ENCODE results near the gene ZXDC. TPM values are rescaled to one million over a fixed set of nuclear protein-coding genes. Genes with fewer than 3 reads are reported as not detected.

Gene ZXDC
- total RNA-seq, 1 donor from 2014 or later, result 17.3 TPM

GRCh38 chr3:126436826-126437717 is 38.6 kb downstream of the ZXDC start:
- DNase-seq (ENCODE audit: low read depth in 2 of 2), result no peak

- DNase-seq (ENCODE audit: low read depth in 2 of 2), result no peak
Observed at GRCh38 chr3:126435456-126436315, 40.0 kb downstream of the ZXDC start.

- no peak for DNase-seq (ENCODE audit: low read depth in 2 of 2)
Observed at GRCh38 chr3:126434931-126435411, 40.7 kb downstream of the ZXDC start.

DNA sequence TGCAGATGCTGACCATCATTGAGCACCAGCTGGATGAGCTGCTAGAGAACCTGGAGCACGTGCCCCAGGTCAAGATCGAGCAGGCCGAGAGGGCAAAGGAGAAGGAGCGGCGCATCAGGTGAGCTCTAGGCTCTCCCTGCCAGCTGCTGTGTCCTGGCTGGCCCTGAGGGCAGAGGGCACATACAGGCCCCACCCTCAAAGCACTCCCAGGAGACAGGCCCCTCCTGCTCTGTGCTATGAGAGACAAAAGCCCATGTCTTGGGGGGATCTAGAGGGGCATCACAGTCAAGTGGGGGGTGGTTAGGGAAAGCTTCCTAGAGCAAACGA is 41.5 kb downstream of the ZXDC start:
- DNase-seq (ENCODE audit: low read depth in 2 of 2), result no peak

DNA sequence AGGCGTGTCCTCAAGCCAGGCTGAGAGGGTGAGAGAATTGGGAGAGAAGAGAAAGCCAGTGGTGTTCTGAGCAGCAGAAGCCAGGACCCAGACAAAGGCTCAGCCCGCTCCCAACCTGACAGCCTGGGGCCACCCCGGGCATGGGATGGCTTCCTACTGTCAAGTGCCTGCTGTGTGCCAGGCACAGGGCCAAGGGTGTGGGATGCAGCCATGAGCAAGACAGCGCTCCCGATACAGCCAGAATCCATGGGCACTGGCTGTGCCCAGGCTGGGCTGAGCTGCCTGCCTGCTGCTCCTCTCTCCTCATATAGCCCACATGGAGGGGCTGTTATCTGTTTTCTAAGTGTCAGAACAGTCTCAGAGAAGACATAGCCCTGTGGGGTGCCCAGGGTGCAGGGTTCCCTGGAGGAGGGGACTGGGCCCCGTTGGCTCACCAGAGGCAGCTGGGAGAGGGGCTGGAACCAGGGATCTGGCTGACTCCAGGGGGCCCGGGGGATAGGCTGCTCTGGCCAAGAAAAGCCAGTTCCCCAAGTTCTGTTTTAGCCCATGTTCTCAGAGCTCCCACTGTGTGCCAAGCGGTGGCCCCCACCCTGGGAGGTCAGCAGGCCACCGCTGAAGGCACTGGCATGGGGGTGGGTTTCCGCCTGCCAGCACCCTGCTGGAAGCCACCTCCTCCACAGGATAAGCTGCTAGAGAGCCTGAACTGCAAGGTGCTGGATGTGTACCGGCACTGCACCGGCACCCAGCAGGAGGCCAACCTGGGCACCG is 42.0 kb downstream of the ZXDC start:
- DNase-seq (ENCODE audit: low read depth in 2 of 2), result no peak

DNA sequence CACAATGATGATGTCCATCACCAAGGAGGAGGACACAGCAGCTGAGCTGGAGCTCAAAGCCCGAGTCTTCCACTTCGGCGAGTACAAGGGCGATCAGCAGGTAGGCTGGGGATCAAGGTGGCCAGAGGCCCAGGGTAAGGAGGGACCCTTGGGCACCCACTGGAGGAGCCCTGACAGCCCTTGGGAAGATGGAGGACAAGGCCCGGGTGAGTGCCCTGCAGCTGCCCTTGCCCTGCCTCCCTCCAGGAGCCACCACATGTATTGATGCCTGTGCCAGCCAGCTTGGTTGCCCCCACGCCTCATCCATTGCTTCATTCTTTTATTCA is 42.6 kb downstream of the ZXDC start:
- no peak for DNase-seq (ENCODE audit: low read depth in 2 of 2)

DNA sequence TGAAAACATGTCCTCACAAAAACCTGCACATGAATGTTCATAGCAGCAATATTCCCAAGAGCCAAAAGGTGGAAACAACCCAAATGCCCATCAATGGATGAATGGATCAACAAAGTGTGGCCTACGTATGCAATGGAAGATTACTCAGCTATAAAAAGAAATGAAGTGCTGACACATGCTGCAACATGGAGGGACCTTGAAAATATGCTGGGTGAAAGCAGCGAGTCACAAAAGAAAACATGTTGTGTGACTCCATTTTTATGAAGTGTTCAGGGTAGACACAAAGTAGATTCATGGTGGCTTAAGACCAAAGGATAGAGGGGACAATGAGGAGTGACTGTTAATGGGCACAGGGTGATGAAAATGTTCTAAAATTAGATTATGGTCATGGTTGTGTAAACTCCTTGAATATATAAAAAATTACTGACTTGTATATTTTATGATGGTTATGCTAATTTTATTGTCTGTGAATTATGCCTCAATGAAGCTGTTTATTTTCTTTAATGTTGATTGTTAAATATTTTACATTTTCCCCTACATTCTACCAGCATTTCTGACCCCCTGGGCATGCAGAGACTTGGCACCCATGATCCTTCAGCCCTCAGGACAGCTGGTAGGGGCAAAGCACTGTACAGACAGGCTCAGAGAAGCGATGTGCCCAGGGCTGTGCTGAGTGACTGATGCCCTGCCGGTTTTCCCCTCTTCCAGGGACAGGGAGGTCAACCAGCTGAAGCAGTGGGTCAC is 43.2 kb downstream of the ZXDC start:
- no peak for DNase-seq (ENCODE audit: low read depth in 2 of 2)

- DNase-seq (ENCODE audit: low read depth in 2 of 2), result no peak
Observed at GRCh38 chr3:126431103-126431534, 44.6 kb downstream of the ZXDC start.

DNA sequence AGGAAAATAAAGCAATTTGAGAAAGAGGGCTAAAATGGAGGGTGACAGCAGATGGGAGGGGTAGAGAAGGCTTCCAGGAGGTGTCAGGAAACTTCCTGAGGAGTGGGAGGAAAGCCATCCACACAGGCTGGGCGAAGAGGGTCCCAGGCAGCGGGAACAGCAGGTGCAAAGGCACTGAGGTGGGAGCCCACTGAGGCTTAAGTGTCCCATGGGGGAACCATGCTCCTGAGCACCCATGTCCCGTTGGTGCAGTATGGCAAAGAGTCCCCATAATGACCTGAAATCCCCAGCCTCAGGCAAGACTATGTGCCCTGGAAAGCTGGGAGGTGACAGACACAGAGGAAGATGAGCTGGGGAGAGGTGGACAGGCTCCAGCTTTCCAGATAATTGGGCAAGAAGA is 50.9 kb downstream of the ZXDC start:
- no peak for DNase-seq (ENCODE audit: low read depth in 2 of 2)

DNA sequence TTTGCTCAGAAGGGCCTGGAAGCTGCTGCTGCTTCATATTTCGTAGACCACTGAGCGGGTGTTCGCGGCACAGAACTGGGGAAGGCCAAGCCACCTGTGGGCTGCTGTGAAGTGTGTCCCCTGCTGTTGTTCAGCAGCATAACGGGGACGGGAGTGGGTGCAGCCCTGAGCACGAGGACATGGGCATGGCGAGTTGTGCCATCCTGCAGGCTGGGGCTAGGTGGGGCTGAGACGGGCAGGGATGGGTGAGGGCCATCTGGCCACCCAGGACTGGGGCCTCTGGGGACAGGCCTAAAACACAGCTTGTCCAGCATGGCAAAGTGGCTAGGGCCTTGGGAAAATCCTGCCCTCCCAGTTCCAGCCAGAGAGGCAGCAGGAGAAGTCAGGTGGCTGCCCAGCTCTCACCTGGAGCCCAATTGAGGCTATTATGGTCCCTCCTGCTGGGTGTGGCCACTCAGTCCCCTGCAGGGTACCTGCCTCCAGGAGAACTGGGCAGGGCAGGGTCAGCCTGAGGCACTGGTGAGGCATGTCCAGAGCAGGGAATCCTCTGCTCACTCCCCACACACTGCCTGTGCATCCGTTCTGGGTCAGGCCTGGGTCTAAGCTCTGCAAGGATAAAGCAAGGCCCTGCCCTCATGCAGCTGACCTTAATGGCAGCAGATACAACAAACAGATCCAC is 51.5 kb downstream of the ZXDC start:
- no peak for DNase-seq (ENCODE audit: low read depth in 2 of 2)

GRCh38 chr3:126423191-126424038 is 52.3 kb downstream of the ZXDC start:
- DNase-seq (ENCODE audit: low read depth in 2 of 2), result no peak

DNA sequence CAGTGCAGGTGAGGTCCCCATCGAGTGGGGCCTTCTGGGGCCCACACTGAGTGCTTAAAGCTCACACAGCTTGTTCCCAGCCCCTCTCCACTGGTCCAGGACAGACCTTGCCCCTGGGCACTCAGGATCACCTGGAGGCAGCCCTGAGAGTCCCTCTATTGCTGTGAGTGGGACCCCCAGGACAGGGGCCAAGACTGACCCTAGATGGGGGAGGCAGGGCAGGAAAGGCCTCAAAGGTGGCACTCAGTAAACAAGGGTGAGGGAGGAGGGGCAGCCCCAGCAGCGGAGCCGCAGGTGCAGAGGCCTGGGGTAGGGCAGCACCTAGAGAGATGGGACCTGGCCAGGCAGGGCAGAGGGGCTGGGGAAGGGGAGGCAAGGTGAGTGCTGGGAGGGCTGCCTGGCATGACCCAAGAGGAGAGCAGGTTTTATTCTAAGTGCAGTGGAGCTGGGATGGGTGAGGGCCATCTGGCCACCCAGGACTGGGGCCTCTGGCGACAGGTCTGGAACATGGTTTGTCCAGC is 53.1 kb downstream of the ZXDC start:
- no peak for DNase-seq (ENCODE audit: low read depth in 2 of 2)

DNA sequence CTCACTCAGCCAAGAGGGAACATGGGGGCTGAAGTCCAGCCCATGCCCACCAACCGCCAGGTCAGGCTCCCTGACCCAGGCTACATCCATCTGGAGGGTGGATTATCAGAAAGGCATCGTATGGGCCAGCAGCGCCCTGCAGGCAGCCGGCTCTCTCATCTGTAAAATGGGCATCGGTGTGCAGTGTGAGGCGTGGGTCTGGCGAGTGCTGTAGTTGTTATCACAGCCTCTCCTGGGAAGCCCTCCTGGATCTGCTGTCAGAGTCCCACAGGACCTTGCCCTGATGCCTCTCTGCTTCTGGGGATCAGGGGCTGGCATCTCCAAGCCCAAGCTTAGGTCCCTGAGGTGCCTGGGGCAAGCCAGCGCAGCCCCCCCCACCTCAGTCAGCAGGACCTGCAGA is 53.6 kb downstream of the ZXDC start:
- DNase-seq (ENCODE audit: low read depth in 2 of 2), result no peak

DNA sequence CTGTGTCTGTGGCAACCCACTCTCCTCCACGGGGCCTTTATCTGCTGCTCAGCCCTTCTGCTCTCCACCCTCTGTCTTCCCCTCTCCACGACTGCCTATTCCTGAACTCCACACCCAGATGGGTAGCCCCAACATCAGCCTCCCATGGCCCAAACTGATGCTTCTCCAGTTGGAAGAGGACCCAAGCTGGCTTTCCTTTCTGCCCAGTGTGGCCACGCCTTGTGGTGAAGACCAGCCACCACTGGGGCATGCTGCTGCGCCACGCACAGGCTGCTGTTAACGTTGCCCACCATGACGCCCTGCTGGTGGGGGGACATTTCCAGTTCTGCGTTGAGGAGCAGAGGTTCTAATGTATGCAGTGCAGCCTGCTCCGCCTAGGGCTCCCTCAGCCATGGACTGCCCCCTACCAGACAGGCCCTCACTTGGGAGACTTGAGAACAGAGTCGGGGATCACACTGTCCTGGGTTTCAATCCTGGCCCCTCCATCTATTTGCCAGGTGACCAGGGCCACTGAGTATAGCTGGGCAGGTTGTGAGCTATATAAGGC is 54.0 kb downstream of the ZXDC start:
- DNase-seq (ENCODE audit: low read depth in 2 of 2), result no peak

DNA sequence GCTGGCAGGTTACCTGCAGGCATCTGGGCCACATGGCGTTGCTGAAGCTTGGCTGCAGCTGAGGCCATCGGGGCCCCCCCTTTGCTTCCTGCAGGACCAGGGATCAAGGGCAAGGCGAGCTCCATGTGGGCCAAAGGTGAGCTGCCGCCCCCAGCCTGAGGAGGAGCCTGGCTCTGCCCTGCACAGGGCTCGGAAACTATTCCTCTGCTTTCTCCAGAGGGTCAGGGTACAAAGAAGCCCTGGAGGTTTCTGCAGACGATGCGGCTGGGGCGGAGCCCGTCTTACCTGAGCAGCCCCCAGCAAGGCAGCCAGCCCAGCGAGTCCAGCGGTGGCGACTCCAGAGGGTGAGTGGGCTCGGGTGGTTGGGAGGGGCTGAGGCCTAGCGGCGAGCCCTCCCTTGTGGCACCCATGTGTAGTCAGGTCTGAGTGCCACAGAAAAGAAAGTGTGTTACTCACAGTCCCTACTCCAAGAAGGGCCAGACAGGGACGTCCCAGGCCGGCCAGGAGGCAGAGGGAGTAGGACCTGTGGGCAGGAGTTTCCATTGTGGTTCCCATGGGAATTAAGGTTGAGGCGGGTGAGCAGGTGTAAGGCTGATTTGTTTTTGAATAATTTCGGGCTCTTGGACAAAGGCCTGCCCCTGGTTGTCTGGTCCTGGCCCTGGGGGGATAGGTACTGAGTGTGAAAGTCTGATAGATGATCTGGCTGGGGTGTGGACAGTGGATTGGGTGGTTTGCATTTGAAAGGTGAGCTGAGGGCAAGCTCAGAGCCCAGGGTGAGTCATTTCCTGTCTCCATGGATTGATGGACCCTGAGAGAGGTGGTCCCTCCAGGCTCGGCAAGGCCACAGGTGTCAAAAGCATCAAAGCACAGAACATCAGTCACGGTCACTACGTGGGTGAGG is 55.6 kb downstream of the ZXDC start:
- no peak for DNase-seq (ENCODE audit: low read depth in 2 of 2)

DNA sequence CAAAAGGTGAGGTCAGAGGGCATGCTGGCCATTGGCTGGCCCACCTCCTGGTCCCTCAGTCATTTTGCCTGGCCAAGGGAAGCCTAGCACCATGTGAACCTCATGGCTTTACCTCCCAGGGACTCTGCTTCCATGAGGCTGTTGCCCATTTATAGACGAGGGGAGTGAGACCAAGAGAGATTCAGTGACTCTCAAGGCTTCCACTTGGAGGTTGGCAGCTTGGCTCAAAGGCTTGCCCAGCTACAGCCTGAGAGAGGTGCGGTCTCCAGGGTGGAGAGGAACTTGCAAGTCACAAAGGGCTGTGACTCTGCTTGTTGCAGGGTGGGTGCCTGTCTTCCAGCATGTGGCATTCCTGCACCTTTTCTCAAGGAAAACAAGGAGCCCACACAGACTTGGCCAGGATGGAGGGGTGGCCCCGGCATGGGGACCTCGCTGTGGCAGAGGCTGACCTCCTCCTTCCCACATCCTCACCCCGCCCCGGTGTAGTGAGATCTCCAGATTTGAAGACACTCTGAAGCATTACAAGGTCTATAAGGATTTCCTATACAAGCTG is 56.5 kb downstream of the ZXDC start:
- no peak for DNase-seq (ENCODE audit: low read depth in 2 of 2)

- no peak for DNase-seq (ENCODE audit: low read depth in 2 of 2)
Observed at GRCh38 chr3:126418661-126419131, 57.0 kb downstream of the ZXDC start.

All from lung microvascular endothelial cell (primary cell).